GM19463 (cell line): ENCODE data around the gene MYADML2.
"Not testable (repeated sequence)": the region's sequence is repeated elsewhere in the genome, so short reads cannot be mapped to it uniquely, and the experiment has no call there.

Experiments used
- ATAC-seq: cut with Tn5 transposase; IDR thresholded peaks from one replicate; pipeline ENCODE4 v1.9.1; 2021; ENCODE audit warnings: mild to moderate bottlenecking, moderate library complexity; ENCODE audit not compliant: unreplicated experiment

The MYADML2 gene

DNA sequence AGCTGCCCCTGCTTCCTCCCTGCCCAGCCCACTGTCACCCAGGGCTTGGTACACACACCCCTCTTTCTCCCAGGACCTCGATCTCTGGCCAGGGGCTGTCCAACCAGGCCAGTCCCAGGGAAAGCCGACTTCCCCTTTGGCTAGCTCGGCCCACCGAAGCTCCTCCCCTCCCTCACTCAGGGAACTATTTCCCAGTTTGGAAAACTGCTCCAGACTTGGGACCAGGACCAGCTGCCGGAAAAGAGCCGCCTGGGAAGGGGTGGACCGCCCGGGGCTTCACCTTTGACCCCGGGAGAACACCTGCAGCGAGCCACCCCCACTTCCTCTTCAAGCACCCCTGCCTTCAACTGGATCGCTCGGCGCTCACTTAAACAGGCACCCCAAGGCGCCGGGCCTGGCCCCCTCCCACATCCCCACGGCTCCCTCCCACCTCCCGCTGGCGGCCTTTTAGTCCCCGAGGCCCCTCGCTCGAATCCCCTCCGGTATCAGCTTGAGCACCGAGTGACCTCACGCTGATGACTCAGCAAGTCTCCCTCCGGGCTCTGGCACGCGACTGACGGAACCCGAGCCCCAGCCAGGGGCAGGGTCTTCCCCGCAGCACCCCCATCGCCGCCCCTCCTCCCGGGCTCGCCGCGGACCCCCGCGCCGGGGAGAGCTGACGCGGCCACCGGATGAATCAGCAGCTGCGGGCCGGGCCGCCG, 20.4 kb downstream of the MYADML2 start:
- no peak for ATAC-seq

DNA sequence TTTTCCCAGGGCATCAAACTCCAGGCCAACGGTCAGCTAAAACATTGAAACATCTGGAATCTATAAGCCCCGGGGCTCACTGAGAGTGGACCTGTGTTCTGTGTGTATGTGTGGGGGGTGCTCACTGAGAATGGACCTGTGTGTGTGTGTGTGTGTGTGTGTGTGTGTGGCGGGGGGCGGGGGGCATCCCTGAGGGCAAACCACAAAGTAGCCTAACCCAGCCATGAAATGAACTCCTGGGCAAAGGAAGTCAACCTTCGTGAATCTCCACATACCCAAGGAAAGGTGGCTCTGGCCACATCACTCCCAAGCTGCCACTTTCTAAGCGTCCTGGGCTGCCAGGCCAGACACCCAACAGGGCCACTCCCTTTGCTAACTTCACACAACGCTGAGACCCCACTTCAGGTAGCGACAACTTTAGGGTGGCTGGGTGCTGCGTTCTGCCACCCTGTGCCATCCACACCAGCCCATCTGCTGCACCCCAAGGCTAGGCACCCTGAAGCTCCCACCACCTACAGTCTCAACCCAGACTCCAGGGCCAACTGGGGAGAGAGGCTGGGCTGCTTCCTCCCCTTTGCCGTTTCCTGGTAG, 21.1 kb downstream of the MYADML2 start:
- no peak for ATAC-seq

- ATAC-seq, result no peak
These were observed 22.2 kb downstream of the MYADML2 start for GRCh38 chr17:81924557-81925532.

- ATAC-seq, result no peak
These were observed 23.5 kb downstream of the MYADML2 start for GRCh38 chr17:81923302-81924260.

- no peak for ATAC-seq
These were observed 24.3 kb downstream of the MYADML2 start for GRCh38 chr17:81922566-81923301.

- ATAC-seq, result no peak
These were observed 25.0 kb downstream of the MYADML2 start for GRCh38 chr17:81921996-81922565.

DNA sequence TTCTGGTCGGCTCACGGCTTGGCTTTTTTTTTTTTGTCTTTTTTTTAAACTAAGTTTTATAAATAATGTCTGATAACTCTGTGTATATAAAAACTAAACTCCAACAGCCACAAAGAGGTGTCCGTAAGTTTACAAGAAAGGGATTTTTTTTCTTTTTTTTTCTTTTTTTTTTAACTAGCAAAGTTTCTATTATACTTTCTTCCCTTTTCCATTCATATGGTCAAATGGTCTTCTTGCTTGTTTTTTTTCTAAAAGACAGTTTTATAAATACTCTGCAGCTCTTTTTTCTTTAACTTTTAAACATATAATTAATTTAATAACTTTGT, 25.5 kb downstream of the MYADML2 start:
- no peak for ATAC-seq

DNA sequence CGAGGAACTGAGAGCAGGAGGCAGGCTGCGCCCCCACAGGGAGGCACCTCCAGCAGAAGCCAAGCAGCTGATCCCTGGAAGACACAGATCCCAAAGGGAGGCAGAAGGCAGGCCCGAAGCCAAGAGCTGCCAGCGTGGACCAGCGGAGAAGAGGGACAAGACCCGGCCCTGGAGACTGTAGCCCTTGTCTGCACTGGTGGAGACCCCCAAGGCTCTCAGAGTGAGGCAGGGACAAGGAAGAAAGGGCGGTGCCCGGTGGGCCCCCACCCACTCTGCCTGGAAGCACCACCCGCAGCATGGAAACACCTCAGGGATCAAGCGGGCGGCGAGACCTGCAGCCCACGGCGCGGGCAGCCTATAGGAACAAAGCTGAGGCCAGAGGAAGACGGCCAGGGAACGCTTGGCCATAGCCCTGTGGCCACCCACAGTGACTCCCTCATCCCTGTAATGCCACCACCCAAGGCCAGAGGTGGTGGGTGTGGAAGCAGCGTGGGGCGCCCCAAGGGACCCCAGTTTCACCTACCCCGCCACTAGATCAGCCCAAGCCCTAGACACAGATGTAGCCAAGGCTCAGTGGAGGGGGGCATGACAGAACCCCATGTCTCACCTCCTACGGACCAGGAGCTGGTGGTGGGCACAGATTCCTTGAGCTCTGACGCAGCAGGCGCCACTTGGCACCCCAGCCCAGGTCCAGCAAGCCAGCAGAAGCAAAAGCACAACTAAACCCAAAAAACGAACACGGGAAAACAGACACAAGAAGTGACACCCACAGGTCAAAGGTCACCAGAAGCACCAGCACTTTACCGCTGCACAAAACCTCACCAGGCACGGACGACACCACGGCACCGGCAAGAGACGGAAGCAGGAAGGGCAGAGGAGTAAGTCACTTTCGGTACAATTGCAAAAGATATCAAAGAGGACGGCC, 26.2 kb downstream of the MYADML2 start:
- ATAC-seq, result no peak

GRCh38 chr17:81918832-81919545, 28.0 kb downstream of the MYADML2 start:
- no peak for ATAC-seq

DNA sequence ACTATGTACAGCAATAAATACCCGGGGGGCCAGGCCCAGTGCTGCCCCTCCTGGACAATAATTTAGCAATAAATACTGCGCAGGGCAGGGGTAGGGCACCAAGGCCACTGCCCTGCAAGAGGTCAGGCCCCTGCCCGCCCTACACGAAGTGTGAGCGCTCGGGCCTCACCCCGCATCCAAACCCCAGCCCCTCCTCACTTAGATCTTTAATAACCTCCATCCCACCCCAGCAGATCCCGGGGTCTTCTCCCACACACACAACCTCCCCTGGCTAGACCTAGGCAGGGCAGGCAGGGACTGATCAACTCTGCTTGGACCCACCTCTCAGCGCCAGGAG, 28.7 kb downstream of the MYADML2 start:
- ATAC-seq, result not testable (repeated sequence)

DNA sequence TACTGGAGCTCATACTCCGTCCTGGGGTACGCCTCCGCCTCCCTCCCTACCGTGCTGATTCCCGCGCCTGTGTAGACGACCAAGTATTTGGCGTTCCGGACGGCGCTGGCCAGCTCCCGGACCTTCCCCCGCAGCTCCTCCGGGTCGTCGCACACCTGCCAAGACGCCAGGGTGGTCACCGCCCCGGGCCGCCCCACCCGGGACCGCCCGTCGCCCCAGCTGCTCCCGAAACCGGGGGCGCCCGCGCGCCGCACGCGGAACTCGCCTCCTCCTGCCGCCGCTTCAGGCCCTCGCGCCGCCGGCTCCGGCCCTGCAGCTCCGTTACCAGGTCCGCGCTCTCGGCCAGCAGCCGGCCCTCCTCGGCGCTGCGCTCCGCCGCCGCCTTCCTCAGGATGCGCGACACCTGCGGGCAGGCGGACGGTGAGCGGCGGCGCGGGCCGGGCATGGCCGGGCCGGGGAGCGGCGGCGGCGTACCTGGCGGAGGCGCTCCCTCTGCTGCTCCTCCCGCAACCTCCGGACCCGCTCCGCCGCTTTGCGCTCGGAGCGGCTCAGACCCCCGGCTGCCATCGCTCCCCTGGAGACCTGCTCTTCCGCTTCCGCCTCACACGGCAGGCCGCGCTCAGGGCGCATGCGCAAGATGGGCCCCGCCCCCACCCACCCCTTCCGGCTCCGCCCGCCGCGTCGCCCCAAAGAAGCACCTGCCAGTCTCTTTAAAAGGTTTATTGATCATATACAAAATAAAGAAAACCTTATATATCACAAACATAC, 29.3 kb downstream of the MYADML2 start, which contains the start of gene SIRT7:
Gene SIRT7 (minus strand): TSS at position 612 of the 768 bp plus-strand sequence. CDS start 45 bp downstream, at position 567.
- no peak for ATAC-seq

GRCh38 chr17:81916234-81917001, 30.6 kb downstream of the MYADML2 start:
- no peak for ATAC-seq

GRCh38 chr17:81915331-81915730, 31.7 kb downstream of the MYADML2 start:
- ATAC-seq, result no peak

- ATAC-seq, result no peak
These were observed 32.8 kb downstream of the MYADML2 start for GRCh38 chr17:81914103-81914850.

GRCh38 chr17:81913394-81914102, 33.5 kb downstream of the MYADML2 start:
- no peak for ATAC-seq
